Measurements from ENCODE around the gene ATP2B2.

- TF ChIP-seq, protein P1, sequence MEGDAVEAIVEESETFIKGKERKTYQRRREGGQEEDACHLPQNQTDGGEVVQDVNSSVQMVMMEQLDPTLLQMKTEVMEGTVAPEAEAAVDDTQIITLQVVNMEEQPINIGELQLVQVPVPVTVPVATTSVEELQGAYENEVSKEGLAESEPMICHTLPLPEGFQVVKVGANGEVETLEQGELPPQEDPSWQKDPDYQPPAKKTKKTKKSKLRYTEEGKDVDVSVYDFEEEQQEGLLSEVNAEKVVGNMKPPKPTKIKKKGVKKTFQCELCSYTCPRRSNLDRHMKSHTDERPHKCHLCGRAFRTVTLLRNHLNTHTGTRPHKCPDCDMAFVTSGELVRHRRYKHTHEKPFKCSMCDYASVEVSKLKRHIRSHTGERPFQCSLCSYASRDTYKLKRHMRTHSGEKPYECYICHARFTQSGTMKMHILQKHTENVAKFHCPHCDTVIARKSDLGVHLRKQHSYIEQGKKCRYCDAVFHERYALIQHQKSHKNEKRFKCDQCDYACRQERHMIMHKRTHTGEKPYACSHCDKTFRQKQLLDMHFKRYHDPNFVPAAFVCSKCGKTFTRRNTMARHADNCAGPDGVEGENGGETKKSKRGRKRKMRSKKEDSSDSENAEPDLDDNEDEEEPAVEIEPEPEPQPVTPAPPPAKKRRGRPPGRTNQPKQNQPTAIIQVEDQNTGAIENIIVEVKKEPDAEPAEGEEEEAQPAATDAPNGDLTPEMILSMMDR (IDR thresholded peaks at IDR 0.05), result no peak
- no peak for TF ChIP-seq POLR2A (IDR thresholded peaks at IDR 0.05)
Observed at GRCh38 chr3:10410383-10411002, 94.9 kb downstream of the ATP2B2 start.

All from right lobe of liver (tissue), 4 donors.